NCI-H2029 (cell line): Measurements from ENCODE around the gene PRKAA1.
"Not testable (repeated sequence)": the region's sequence is repeated elsewhere in the genome, so short reads cannot be mapped to it uniquely, and the experiment has no call there.

Source experiments
- DNase-seq: peaks from one replicate; lab custom pipeline; 2025; lab: John Stamatoyannopoulos, UW

Gene PRKAA1

DNA sequence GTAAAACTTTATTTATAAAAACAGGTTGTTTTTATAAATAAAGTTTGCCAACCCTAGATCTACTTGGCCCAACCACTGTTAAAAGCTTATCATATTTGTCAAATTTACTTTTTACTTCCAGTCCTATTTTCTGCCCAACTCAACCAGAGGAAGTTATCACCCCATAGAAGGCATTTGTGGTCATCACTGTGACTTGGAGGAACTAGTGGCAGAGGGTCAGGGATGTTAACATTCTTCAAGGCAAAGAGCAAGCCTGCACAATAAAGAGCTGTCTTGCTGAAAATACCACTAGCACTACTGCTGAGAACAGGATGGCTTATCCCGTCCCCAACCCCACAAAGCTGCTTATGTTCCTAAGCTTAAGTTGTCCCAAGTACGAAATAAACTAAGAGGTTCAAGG, 64.7 kb downstream of the PRKAA1 start:
- no peak for DNase-seq

- not testable (repeated sequence) for DNase-seq
These were observed 75.7 kb downstream of the PRKAA1 start for GRCh38 chr5:40722497-40722911.

GRCh38 chr5:40720069-40720468, 78.1 kb downstream of the PRKAA1 start:
- no peak for DNase-seq

DNA sequence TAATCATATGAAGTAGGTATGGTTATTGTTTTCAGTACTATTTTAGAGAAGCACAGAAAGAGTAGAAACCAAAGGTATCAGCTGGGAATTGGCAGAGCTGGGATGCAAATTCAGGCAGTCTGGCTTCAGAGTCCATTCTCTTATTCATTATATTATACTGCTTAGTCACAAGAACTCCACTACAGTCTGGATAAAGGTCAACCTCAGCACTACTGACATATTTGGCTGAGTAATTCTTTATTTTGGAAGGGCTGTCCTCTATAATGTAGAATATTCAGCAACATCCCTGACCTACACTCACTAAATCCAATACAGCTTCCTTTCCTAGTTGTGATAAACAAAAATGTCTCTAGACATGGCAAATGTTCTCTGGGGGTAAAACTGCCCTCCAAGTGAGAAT, 80.9 kb downstream of the PRKAA1 start:
- DNase-seq: no peak

DNA sequence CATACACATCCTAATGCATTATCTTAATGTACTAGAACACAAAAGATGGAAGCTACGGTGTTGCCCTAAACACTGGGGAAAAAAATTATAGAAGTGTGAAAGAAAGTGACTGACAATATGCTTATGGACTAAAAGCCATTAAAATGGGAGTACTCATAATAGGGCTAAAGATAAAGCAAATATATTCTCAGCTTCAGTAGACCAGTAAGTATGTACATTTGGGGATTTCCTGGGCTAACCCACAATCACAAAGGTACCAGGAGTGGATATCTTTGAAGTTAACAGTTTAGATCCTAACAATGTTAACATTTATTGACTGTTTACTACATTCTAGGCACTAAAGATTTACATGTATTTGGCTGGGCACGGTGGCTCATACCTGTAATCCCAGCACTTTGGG, 81.6 kb downstream of the PRKAA1 start:
- DNase-seq: no peak

DNA sequence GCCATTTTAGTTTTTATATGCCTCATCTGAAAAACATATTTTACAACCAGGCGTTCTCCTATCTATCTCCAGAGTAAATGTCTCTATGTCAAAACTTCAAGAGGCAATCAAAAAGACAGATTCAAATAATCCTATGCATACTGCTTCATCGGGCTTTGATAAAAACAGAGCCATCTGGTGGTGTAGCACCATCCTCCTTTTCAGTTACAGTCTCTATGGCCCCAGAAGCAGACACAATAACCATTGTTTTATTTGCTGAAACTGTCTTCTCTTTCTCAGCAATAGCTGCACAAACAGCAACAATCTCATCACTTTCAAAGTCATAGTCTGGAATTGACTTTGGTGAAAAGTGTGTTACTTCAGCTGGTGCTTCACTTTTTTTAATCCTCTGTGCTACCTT, 82.2 kb downstream of the PRKAA1 start:
- no peak for DNase-seq

GRCh38 chr5:40714001-40714400, 84.2 kb downstream of the PRKAA1 start:
- no peak for DNase-seq

GRCh38 chr5:40710575-40710974, 87.6 kb downstream of the PRKAA1 start:
- DNase-seq: not testable (repeated sequence)
